ENCODE measurements around the gene PANK3.
A peak's percentile ranks its signal among the peaks of the same experiment; 100 is the strongest.

PANK3 gene

DNA sequence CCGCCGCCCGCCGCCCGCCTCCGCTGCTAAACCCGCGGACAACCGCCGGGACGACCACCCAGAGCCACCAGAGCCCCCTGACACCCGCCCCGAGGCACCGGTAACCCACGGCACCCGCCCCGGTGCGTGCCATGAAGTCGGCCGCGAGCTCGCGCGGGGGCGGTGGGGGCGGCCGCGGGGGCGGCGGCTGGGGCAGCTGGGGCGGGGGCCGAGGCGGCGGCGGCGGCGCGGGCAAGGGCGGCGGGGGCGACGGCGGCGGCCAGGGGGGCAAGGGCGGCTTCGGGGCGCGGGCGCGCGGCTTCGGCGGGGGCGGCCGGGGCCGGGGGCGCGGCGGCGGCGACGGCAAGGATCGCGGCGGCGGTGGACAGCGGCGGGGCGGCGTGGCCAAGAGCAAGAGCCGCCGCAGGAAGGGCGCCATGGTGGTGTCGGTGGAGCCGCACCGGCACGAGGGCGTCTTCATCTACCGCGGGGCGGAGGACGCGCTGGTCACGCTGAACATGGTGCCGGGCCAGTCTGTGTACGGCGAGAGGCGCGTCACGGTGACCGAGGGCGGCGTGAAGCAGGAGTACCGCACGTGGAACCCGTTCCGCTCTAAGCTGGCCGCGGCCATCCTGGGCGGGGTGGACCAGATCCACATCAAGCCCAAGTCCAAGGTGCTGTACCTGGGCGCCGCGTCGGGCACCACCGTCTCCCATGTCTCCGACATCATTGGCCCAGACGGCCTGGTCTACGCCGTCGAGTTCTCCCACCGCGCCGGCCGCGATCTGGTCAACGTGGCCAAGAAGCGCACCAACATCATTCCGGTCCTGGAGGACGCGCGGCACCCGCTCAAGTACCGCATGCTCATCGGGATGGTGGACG lies 49.6 kb downstream of the PANK3 start:
- Histone ChIP-seq H3K9me3 (ENCODE audit: control insufficient read depth, low read length) (no peaks in the 10 kb centered on the region), H3K4me3 (ENCODE audit: insufficient read depth, low read depth, low read length) (peak overlapping the region; percentile 26), H3K4me1 (ENCODE audit: control insufficient read depth, insufficient read depth, low read length) (peaks cover 14% of the 10 kb centered on the region), H3K27ac (ENCODE audit: insufficient read depth, low read depth, low read length, poor library complexity, severe bottlenecking) (no peak overlapping the region), H3K27me3 (ENCODE audit: control insufficient read depth, insufficient read depth, low read length, poor library complexity, severe bottlenecking) (peaks cover 34% of the 10 kb centered on the region), H3K36me3 (ENCODE audit: control insufficient read depth, insufficient read depth, low read length) (no peaks in the 10 kb centered on the region)
- WGBS, 2 experiments = 26% methylated on average over 125 of the region's 125 CpGs

- H3K27me3 ChIP-seq (ENCODE audit: control insufficient read depth, insufficient read depth, low read length, poor library complexity, severe bottlenecking) = peaks cover 34% of the 10 kb centered on the region
- H3K27ac ChIP-seq (ENCODE audit: insufficient read depth, low read depth, low read length, poor library complexity, severe bottlenecking) = no peak within 1 kb of the TSS
- 11% methylated on average over 38 of the region's 38 CpGs for WGBS, 2 experiments
- H3K4me3 ChIP-seq (ENCODE audit: insufficient read depth, low read depth, low read length) = peak within 1 kb of the TSS; percentile 26
- H3K4me1 ChIP-seq (ENCODE audit: control insufficient read depth, insufficient read depth, low read length) = peaks cover 14% of the 10 kb centered on the region
- no peaks in the 10 kb centered on the region for H3K36me3 ChIP-seq (ENCODE audit: control insufficient read depth, insufficient read depth, low read length)
- no peaks in the 10 kb centered on the region for H3K9me3 ChIP-seq (ENCODE audit: control insufficient read depth, low read length)
Observed at GRCh38 chr5:168528521-168529373, 50.4 kb downstream of the PANK3 start, which contains the start of gene FBLL1. Gene FBLL1, plus strand, starts transcription at chr5:168529305. Its CDS starts 200 bp downstream, at chr5:168529505.

DNA sequence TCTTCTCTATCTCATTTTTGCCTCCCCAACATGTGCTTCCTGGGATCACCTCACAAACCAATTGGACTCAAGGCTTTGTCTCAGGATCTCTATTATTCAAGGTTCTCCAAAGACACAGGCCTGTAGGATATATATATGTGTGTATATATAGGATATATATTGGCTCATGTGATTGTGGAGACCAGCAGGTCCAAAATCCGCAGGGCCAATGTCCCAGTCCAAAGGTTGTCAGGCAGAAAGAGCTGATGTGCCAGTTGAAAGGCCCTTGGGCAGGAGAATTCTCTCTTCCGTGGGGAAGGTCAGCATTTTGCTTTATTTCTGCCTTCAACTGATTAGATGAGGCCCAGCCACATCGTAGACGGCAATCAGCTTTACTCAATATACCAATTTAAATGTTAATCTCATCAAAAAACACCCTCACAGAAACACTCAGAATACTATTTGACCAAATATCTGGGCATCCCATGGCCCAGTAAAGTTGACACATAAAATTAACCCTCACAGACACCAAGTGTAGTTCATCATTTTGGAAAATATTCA lies 51.3 kb downstream of the PANK3 start:
- Histone ChIP-seq H3K9me3 (ENCODE audit: control insufficient read depth, low read length) (no peaks in the 10 kb centered on the region), H3K4me1 (ENCODE audit: control insufficient read depth, insufficient read depth, low read length) (peaks cover 14% of the 10 kb centered on the region), H3K36me3 (ENCODE audit: control insufficient read depth, insufficient read depth, low read length) (no peaks in the 10 kb centered on the region), H3K27ac (ENCODE audit: insufficient read depth, low read depth, low read length, poor library complexity, severe bottlenecking) (no peak overlapping the region), H3K27me3 (ENCODE audit: control insufficient read depth, insufficient read depth, low read length, poor library complexity, severe bottlenecking) (peaks cover 34% of the 10 kb centered on the region), H3K4me3 (ENCODE audit: insufficient read depth, low read depth, low read length) (no peak overlapping the region)
- 88 to 89% methylated on average over 4 of the region's 4 CpGs for WGBS, 2 experiments

- Histone ChIP-seq H3K4me3 (ENCODE audit: insufficient read depth, low read depth, low read length) (no peak overlapping the region), H3K4me1 (ENCODE audit: control insufficient read depth, insufficient read depth, low read length) (no peaks in the 10 kb centered on the region), H3K27me3 (ENCODE audit: control insufficient read depth, insufficient read depth, low read length, poor library complexity, severe bottlenecking) (peaks cover 27% of the 10 kb centered on the region), H3K9me3 (ENCODE audit: control insufficient read depth, low read length) (no peaks in the 10 kb centered on the region), H3K36me3 (ENCODE audit: control insufficient read depth, insufficient read depth, low read length) (no peaks in the 10 kb centered on the region), H3K27ac (ENCODE audit: insufficient read depth, low read depth, low read length, poor library complexity, severe bottlenecking) (no peak overlapping the region)
- 50 to 85% methylated on average over 1 of the region's 2 CpGs for WGBS, 2 experiments
Observed at GRCh38 chr5:168525856-168526255, 53.3 kb downstream of the PANK3 start.

GRCh38 chr5:168513861-168514428 lies 65.2 kb downstream of the PANK3 start:
- Histone ChIP-seq H3K4me3 (ENCODE audit: insufficient read depth, low read depth, low read length) (no peak overlapping the region), H3K9me3 (ENCODE audit: control insufficient read depth, low read length) (no peaks in the 10 kb centered on the region), H3K36me3 (ENCODE audit: control insufficient read depth, insufficient read depth, low read length) (peaks cover 65% of the 10 kb centered on the region), H3K27ac (ENCODE audit: insufficient read depth, low read depth, low read length, poor library complexity, severe bottlenecking) (no peak overlapping the region), H3K27me3 (ENCODE audit: control insufficient read depth, insufficient read depth, low read length, poor library complexity, severe bottlenecking) (no peaks in the 10 kb centered on the region), H3K4me1 (ENCODE audit: control insufficient read depth, insufficient read depth, low read length) (no peaks in the 10 kb centered on the region)
- 100% methylated on average over 1 of the region's 2 CpGs; no CpG with 5 or more reads in 1 of the 2 experiments for WGBS, 2 experiments

DNA sequence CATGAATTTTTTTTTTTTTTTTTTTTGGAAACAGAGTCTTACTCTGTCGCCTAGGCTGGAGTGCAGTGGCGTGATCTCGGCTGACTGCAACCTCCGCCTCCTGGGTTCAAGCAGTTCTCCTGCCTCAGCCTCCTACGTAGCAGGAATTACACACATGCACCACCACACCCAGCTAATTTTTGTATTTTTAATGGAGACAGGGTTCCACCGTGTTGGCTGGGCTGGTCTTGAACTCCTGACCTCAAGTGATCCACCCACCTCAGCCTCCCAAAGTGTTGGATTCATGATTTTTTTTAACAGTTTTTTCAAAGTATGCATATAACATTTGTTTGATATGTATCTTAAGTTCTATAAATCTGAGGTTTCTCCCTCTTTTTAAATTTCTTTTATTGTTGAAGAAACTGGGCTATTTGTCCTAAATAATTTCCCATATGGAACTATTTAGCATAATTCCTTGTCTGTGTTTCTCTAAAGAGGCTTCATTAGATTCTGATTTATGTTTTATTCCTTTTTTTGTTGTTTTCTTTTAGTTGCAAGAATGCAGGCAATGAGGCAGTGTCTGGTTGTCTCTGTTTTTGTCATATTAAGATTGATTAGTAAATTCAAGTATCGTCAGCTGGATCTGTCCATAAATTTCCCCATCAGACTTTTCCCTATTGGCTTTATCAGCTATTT lies 76.5 kb downstream of the PANK3 start:
- Histone ChIP-seq H3K9me3 (ENCODE audit: control insufficient read depth, low read length) (no peaks in the 10 kb centered on the region), H3K4me1 (ENCODE audit: control insufficient read depth, insufficient read depth, low read length) (no peaks in the 10 kb centered on the region), H3K4me3 (ENCODE audit: insufficient read depth, low read depth, low read length) (no peak overlapping the region), H3K36me3 (ENCODE audit: control insufficient read depth, insufficient read depth, low read length) (peaks cover 38% of the 10 kb centered on the region), H3K27me3 (ENCODE audit: control insufficient read depth, insufficient read depth, low read length, poor library complexity, severe bottlenecking) (no peaks in the 10 kb centered on the region), H3K27ac (ENCODE audit: insufficient read depth, low read depth, low read length, poor library complexity, severe bottlenecking) (no peak overlapping the region)
- 87 to 97% methylated on average over 6 to 7 of the region's 7 CpGs for WGBS, 2 experiments

Measured in ectodermal cell (in vitro differentiated cells).